Osteoblast (primary cell): ENCODE results near the gene SLC39A12. TPM values are rescaled to one million over a fixed set of nuclear protein-coding genes. Genes with fewer than 3 reads are reported as not detected.

Experiments
- DNase-seq: peaks from one replicate; pipeline ENCODE4 v3.0.0; 2011; ENCODE audit warnings: low spot score, mixed read lengths; ENCODE audit not compliant: insufficient read length; ENCODE audit errors: missing footprints
- H2AFZ ChIP-seq: 2 replicates; pipeline ENCODE4 v1.6.0; 2011; ENCODE audit warnings: mild to moderate bottlenecking, low read length
- H3K27ac ChIP-seq: 2 replicates; pipeline ENCODE4 v1.5.1; 2011; ENCODE audit warnings: mild to moderate bottlenecking, low read depth, low read length, moderate library complexity
- H3K27me3 ChIP-seq: 2 replicates; pipeline ENCODE4 v1.6.0; 2012; ENCODE audit warnings: mild to moderate bottlenecking, control low read depth, inconsistent platforms, low read length, moderate library complexity; ENCODE audit not compliant: insufficient read depth
- H3K36me3 ChIP-seq: 2 replicates; pipeline ENCODE4 v1.5.1; 2011; ENCODE audit warnings: mild to moderate bottlenecking, low read length, control low read depth, moderate library complexity; ENCODE audit not compliant: insufficient read depth
- H3K4me1 ChIP-seq: 2 replicates; pipeline ENCODE4 v1.5.1; 2011; ENCODE audit warnings: mild to moderate bottlenecking, low read length, control low read depth, moderate library complexity; ENCODE audit not compliant: insufficient read depth
- H3K4me2 ChIP-seq: 2 replicates; pipeline ENCODE4 v1.6.0; 2011; ENCODE audit warnings: mild to moderate bottlenecking, low read length; ENCODE audit not compliant: insufficient read depth
- H3K4me3 ChIP-seq: fragments of 200-600 bp; sonication (generic); 3 replicates; pipeline ENCODE4 v1.5.1; 2012; ENCODE audit warnings: mild to moderate bottlenecking, low read length, inconsistent platforms; ENCODE audit not compliant: insufficient read depth
- H3K79me2 ChIP-seq: 2 replicates; pipeline ENCODE4 v1.6.0; 2012; ENCODE audit warnings: mild to moderate bottlenecking, low read length, control low read depth, inconsistent platforms; ENCODE audit not compliant: insufficient read depth
- H3K9me3 ChIP-seq: 2 replicates; pipeline ENCODE4 v1.5.1; 2011; ENCODE audit warnings: low read depth, low read length, control low read depth
- H4K20me1 ChIP-seq: 2 replicates; pipeline ENCODE4 v1.6.0; 2012; ENCODE audit warnings: mild to moderate bottlenecking, low read length, control low read depth; ENCODE audit not compliant: insufficient read depth
- CTCF ChIP-seq: IDR thresholded peaks from 2 replicates; pipeline ENCODE4 v1.5.1; 2011; ENCODE audit warnings: mild to moderate bottlenecking, low read depth, low read length, moderate library complexity; ENCODE audit errors: extremely low read depth
- total RNA-seq: library from RNA; depleted of rRNA; stranded (reverse); fragments of >200 nt; gene quantifications from 2 replicates; pipeline ENCODE4 v1.2.3, GENCODE V29; 2012

The SLC39A12 gene
- total RNA-seq, 1 donor = not detected

DNA sequence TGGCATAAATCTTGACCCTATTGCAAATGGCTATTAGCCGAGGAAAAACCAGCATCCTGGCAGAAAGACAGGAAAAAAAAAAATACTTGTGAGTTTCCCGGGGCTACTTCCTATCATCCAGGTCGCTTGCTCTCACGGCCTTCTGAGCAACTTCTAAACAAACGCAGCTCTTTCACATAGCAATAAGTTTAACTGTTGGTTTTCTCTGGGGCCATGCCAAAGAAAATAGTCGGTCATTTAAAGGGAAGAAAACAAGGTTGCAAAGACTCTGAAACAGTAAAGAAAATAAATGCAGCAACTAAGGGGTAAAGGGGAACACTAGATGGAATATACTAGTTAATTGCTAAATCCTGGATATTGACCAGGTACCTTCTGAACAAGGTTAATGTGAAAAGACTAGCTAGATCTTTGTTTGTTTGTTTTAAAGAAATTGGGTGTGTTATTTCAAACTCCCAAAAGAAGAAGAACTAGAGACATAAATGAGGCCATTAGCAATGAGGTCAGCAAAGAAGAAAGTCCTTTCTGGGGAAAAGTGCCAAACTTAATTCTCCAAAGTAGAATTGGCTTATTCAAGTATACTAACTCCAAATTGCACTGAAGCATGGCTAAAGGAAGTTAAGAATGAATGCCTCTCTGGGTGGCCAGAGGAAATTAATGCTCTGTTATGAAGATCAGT is 54.2 kb downstream of the SLC39A12 start:
- Histone ChIP-seq H4K20me1 (no peaks in the 10 kb centered on the region), H3K27me3 (no peaks in the 10 kb centered on the region), H3K79me2 (no peaks in the 10 kb centered on the region), H3K4me1 (peaks cover 20% of the 10 kb centered on the region), H3K9me3 (no peaks in the 10 kb centered on the region), H3K27ac (no peak overlapping the region), H3K36me3 (no peaks in the 10 kb centered on the region), H3K4me2 (peak overlapping the region; percentile 78), H2AFZ (peak overlapping the region; percentile 70), H3K4me3 (peak overlapping the region; percentile 45)
- TF ChIP-seq CTCF = no peak
- peak; percentile 15 for DNase-seq

GRCh38 chr10:18008986-18009385 is 57.3 kb downstream of the SLC39A12 start:
- DNase-seq = no peak
- Histone ChIP-seq H3K4me1 (peaks cover 20% of the 10 kb centered on the region), H3K4me3 (no peak overlapping the region), H3K27me3 (no peaks in the 10 kb centered on the region), H3K9me3 (no peaks in the 10 kb centered on the region), H2AFZ (no peak overlapping the region), H3K4me2 (no peak overlapping the region), H3K79me2 (no peaks in the 10 kb centered on the region), H3K36me3 (no peaks in the 10 kb centered on the region), H4K20me1 (no peaks in the 10 kb centered on the region), H3K27ac (no peak overlapping the region)
- TF ChIP-seq CTCF = no peak

- H3K4me1 ChIP-seq = peaks cover 20% of the 10 kb centered on the region
- H2AFZ ChIP-seq = peak overlapping the region; percentile 39
- TF ChIP-seq CTCF = no peak
- no peak for DNase-seq
- H3K9me3 ChIP-seq = no peaks in the 10 kb centered on the region
- no peak overlapping the region for H3K4me3 ChIP-seq
- H3K27me3 ChIP-seq = no peaks in the 10 kb centered on the region
- no peaks in the 10 kb centered on the region for H4K20me1 ChIP-seq
- H3K4me2 ChIP-seq = peak overlapping the region; percentile 54
- H3K27ac ChIP-seq = peak overlapping the region; percentile 51
- no peaks in the 10 kb centered on the region for H3K36me3 ChIP-seq
- H3K79me2 ChIP-seq = no peaks in the 10 kb centered on the region
These were observed 58.3 kb downstream of the SLC39A12 start for GRCh38 chr10:18010050-18010449.

DNA sequence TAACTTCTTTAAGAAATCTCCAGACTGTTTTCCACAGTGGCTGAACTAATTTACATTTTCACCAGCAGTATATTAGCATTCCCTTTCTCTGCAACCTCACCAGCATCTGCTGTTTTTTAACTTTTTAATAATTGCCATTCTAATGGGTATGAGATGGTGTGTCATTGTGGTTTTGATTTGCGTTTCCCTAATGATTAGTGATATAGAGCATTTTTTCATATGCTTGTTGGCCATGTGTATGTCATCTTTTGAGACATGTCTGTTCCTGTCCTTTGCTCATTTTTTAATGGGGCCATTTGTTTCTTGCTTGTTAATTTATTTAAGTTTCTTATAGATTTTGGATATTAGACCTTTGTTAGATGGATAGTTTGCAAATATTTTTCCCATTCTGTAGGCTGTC is 68.8 kb downstream of the SLC39A12 start:
- no peaks in the 10 kb centered on the region for H3K27me3 ChIP-seq
- TF ChIP-seq CTCF = no peak
- no peaks in the 10 kb centered on the region for H4K20me1 ChIP-seq
- no peak overlapping the region for H2AFZ ChIP-seq
- H3K79me2 ChIP-seq = no peaks in the 10 kb centered on the region
- no peak overlapping the region for H3K4me3 ChIP-seq
- H3K9me3 ChIP-seq = no peaks in the 10 kb centered on the region
- no peaks in the 10 kb centered on the region for H3K4me1 ChIP-seq
- DNase-seq = no peak
- H3K27ac ChIP-seq = no peak overlapping the region
- H3K4me2 ChIP-seq = no peak overlapping the region
- H3K36me3 ChIP-seq = no peaks in the 10 kb centered on the region
